Measurements from ENCODE around the gene MAP4. TPM values are rescaled to one million over a fixed set of nuclear protein-coding genes. Genes with fewer than 3 reads are reported as not detected.

Gene MAP4
- total and polyA plus RNA-seq, 2 of the 13 experiments (the other 11 are each of a cell fraction or from before 2014, with no cell fraction given), result 33.1 to 38.7 TPM

DNA sequence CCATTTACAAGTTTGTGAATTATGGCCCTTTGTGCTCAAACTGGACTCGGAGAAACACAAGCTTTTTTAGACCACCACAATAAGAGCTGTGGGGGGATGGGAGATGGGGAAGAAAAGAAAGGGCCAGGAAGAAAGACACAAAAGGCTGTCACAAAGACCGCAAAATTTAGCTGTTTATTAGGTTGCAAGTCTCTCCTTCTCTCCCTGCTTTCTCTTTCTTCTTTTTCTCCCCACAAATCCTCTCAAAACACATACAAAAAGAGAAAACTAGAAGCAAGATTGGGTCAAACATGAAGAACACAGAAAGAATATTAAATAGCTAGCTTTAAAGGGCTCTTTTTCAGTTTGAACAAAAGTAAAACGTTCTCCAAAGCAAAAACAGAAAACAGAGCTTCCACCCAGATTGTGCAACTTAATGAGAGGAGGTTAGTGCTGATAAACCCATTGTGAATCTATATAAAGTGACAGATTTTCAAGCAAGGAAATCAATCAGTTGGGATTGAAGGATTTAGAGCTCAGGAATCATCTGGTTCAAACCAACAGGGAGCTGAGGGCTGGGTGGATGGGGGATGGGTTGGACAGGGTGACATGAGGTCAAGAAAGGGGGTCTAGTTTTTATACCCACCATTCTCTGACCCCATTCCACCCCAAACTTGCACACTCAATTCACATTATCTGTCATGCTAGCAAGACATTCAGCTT is 125.9 kb downstream of the MAP4 start (continued):
- TF ChIP-seq, protein P1, sequence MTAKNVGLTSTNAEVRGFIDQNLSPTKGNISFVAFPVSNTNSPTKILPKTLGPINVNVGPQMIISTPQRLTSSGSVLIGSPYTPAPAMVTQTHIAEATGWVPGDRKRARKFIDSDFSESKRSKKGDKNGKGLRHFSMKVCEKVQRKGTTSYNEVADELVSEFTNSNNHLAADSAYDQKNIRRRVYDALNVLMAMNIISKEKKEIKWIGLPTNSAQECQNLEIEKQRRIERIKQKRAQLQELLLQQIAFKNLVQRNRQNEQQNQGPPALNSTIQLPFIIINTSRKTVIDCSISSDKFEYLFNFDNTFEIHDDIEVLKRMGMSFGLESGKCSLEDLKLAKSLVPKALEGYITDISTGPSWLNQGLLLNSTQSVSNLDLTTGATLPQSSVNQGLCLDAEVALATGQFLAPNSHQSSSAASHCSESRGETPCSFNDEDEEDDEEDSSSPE (CRISPR knock-in tag; IDR thresholded peaks at IDR 0.05), result no peak
- no peak for TF ChIP-seq ZNF367 (CRISPR knock-in tag; IDR thresholded peaks at IDR 0.05; ENCODE audit: borderline replicate concordance)
- no peak for TF ChIP-seq ZNF350 (CRISPR knock-in tag; IDR thresholded peaks at IDR 0.05; ENCODE audit: borderline replicate concordance, low read depth)
- TF ChIP-seq THYN1 (CRISPR knock-in tag; IDR thresholded peaks at IDR 0.05; ENCODE audit: borderline replicate concordance, low read depth), result no peak

DNA sequence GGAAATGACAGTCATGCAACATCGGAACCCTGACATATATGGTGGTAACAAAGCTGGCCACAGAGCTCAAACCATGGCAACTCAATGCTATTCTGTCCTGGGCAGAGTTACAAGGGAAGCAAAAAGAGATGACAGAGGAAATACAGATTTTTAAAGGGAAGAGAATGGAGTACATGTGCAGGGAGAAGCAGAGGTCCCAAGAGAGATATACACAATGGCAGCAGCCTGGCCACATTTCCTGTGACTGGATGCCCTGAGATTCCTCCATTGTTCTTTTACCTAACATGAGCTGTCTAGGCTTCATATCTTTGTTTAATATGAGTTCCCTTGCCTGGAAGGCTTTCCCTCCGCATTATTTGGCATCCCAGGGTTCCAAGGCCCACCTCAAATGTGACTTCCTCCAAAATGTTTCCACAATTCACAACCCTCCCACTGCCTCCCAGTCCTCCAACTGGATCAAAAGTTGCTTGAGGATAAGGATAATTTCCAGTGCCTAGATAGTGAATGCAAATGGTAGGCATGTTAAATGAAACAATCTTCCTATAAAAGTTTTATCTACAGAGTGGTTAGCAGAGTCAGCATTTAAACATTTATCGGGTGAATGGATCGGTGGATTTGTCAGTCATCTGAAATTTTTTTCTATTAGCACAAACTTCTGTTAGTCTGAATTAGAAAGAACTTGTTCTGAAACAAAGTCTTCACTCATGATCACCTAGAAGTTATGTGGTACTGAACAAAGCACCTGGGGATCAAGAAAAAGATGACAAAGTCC is 127.0 kb downstream of the MAP4 start:
- ChIA-PET POLR2A (no interaction called here), CTCF (ENCODE audit: low intra/inter-chr PET ratio, low total read pairs) (no interaction called here)
- Histone ChIP-seq H2AFZ (ENCODE audit: low read length) (no peak overlapping the region), H3K4me3 (replicated peaks in 1 of 3; ENCODE audit: insufficient read depth in 1 of 3, low read depth in 2 of 3, low read length in 3 of 3) (no peak overlapping the region), H3K79me2 (ENCODE audit: insufficient read depth, low read length) (no peaks in the 10 kb centered on the region), H4K20me1 (ENCODE audit: insufficient read depth, low read length) (no peaks in the 10 kb centered on the region), H3K4me1 (ENCODE audit: insufficient read depth, low read length) (no peaks in the 10 kb centered on the region), H3K36me3 (replicated peaks in 1 of 2; ENCODE audit: control insufficient read depth in 1 of 2, insufficient read depth in 2 of 2, low read length in 2 of 2) (peaks cover 15 to 51% of the 10 kb centered on the region in 2 experiments), H3K27ac (ENCODE audit: extremely low read length, insufficient read depth, low read length) (no peak overlapping the region), H3K27me3 (ENCODE audit: control insufficient read depth in 1 of 2, insufficient read depth in 2 of 2, low read length in 2 of 2) (no peaks in the 10 kb centered on the region; a peak in 1 of 5 replicates), H3K4me2 (ENCODE audit: low read depth, low read length) (no peak overlapping the region), H3K9me3 (ENCODE audit: low read length) (no peaks in the 10 kb centered on the region), H3K9ac (ENCODE audit: insufficient read depth, low read depth, low read length) (no peak overlapping the region)
- no TSS peak for BruUV-seq (replicated peaks)
- TF ChIP-seq SIN3A (IDR thresholded peaks at IDR 0.05; ENCODE audit: borderline replicate concordance, low read depth, low read length) (no peak), MAFK (conservative IDR thresholded peaks at IDR 0.05 in 1 of 2, IDR thresholded peaks at IDR 0.05 in 1 of 2; ENCODE audit: low read length in 2 of 2) (peak in 1 of 2 experiments; percentile 54; a peak in 2 of 4 replicates)
- FAIRE-seq (no peak), DNase-seq (ENCODE audit: low spot score) (no peak), ATAC-seq (no peak)
- 99% methylated on average over 4 of the region's 4 CpGs for WGBS (ENCODE audit: low lambda C conversion rate)
- intact Hi-C loops (cut with micrococcal nuclease; ENCODE audit: unreplicated experiment) (no loop called here), in situ Hi-C loops (cut with HindIII; ENCODE audit: extremely low pct_ligation_motif_present, low pct_unique_long_range_greater_than_20kb) (no loop called here)
